Measurements from ENCODE around the gene PHC2.

- TF ChIP-seq, protein P1, sequence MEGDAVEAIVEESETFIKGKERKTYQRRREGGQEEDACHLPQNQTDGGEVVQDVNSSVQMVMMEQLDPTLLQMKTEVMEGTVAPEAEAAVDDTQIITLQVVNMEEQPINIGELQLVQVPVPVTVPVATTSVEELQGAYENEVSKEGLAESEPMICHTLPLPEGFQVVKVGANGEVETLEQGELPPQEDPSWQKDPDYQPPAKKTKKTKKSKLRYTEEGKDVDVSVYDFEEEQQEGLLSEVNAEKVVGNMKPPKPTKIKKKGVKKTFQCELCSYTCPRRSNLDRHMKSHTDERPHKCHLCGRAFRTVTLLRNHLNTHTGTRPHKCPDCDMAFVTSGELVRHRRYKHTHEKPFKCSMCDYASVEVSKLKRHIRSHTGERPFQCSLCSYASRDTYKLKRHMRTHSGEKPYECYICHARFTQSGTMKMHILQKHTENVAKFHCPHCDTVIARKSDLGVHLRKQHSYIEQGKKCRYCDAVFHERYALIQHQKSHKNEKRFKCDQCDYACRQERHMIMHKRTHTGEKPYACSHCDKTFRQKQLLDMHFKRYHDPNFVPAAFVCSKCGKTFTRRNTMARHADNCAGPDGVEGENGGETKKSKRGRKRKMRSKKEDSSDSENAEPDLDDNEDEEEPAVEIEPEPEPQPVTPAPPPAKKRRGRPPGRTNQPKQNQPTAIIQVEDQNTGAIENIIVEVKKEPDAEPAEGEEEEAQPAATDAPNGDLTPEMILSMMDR (IDR thresholded peaks at IDR 0.05 in 2 of 3, conservative IDR thresholded peaks at IDR 0.05 in 1 of 3; ENCODE audit: borderline replicate concordance in 1 of 3, insufficient read depth in 1 of 3, low read depth in 2 of 3, low read length in 2 of 3) = no peak
- TF ChIP-seq JUND (IDR thresholded peaks at IDR 0.05) (no peak), EZH2phosphoT487 (IDR thresholded peaks at IDR 0.05; ENCODE audit: borderline replicate concordance) (no peak), SP1 (IDR thresholded peaks at IDR 0.05; ENCODE audit: low read depth) (no peak), EZH2 (IDR thresholded peaks at IDR 0.05) (no peak), REST (IDR thresholded peaks at IDR 0.05; ENCODE audit: low read depth) (no peak)
- TF ChIP-seq, protein P2, sequence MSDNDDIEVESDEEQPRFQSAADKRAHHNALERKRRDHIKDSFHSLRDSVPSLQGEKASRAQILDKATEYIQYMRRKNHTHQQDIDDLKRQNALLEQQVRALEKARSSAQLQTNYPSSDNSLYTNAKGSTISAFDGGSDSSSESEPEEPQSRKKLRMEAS (IDR thresholded peaks at IDR 0.05) = no peak
- TF ChIP-seq, protein P3, sequence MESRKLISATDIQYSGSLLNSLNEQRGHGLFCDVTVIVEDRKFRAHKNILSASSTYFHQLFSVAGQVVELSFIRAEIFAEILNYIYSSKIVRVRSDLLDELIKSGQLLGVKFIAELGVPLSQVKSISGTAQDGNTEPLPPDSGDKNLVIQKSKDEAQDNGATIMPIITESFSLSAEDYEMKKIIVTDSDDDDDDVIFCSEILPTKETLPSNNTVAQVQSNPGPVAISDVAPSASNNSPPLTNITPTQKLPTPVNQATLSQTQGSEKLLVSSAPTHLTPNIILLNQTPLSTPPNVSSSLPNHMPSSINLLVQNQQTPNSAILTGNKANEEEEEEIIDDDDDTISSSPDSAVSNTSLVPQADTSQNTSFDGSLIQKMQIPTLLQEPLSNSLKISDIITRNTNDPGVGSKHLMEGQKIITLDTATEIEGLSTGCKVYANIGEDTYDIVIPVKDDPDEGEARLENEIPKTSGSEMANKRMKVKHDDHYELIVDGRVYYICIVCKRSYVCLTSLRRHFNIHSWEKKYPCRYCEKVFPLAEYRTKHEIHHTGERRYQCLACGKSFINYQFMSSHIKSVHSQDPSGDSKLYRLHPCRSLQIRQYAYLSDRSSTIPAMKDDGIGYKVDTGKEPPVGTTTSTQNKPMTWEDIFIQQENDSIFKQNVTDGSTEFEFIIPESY (IDR thresholded peaks at IDR 0.05; ENCODE audit: extremely low read depth, insufficient replicate concordance, low read length) = no peak
Observed at GRCh38 chr1:33468531-33468930, 37.6 kb upstream of the PHC2 start.

Data from HCT116 (cell line).